GM12873 (cell line): ENCODE results near the gene SHFL.

Experiments used
- CTCF ChIP-seq: IDR thresholded peaks from 2 replicates; pipeline ENCODE4 v1.5.1; 2012; ENCODE audit warnings: low read depth, mild to moderate bottlenecking, moderate library complexity, low read length, control low read depth; ENCODE audit not compliant: insufficient read depth; ENCODE audit errors: missing control alignments

The SHFL gene

GRCh38 chr19:10088949-10089554 is 2.9 kb downstream of the SHFL start:
- TF ChIP-seq CTCF, result no peak

GRCh38 chr19:10089801-10090375 is 3.8 kb downstream of the SHFL start:
- TF ChIP-seq CTCF, result no peak

GRCh38 chr19:10091370-10091687 is 5.2 kb downstream of the SHFL start:
- TF ChIP-seq CTCF, result no peak

- no peak for TF ChIP-seq CTCF
Observed at GRCh38 chr19:10091895-10092641, 6.0 kb downstream of the SHFL start.

- no peak for TF ChIP-seq CTCF
Observed at GRCh38 chr19:10092648-10093294, 6.7 kb downstream of the SHFL start.

- no peak for TF ChIP-seq CTCF
Observed at GRCh38 chr19:10093295-10094186, 7.4 kb downstream of the SHFL start.
